ENCODE data around the gene TUFT1. TPM values are rescaled to one million over a fixed set of nuclear protein-coding genes. Genes with fewer than 3 reads are reported as not detected.
A peak's percentile ranks its signal among the peaks of the same experiment; 100 is the strongest.

TUFT1 gene
- total RNA-seq, 2 donors from 2014 or later = 12.7 to 18.3 TPM

DNA sequence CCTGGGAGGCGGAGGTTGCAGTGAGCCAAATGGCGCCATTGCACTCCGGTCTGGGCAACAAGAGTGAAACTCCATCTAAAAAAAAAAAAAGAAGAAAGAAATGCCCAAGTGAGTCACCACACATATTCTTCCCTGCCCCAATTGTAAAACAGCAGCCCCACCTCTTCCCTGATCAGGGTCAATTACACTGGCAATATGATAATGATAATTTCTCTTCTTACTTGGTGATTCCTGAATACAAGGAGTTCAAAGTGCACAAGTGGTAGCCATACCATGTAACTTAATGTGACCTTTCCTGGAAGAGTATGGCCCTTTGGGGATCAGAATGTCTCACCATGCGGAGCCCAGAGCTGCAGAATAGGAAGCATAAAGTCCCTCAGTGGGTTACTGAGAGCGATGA lies 40.7 kb upstream of the TUFT1 start:
- peaks cover 36% of the 10 kb centered on the region for H3K4me1 Mint-ChIP-seq
- WGBS, 2 experiments (ENCODE audit: insufficient coverage in 1 of 2, insufficient read length in 1 of 2) = 97 to 98% methylated on average over 3 to 5 of the region's 5 CpGs
- no peak overlapping the region for H3K27ac Mint-ChIP-seq
- no peak for DNase-seq
- TF ChIP-seq, protein P1, sequence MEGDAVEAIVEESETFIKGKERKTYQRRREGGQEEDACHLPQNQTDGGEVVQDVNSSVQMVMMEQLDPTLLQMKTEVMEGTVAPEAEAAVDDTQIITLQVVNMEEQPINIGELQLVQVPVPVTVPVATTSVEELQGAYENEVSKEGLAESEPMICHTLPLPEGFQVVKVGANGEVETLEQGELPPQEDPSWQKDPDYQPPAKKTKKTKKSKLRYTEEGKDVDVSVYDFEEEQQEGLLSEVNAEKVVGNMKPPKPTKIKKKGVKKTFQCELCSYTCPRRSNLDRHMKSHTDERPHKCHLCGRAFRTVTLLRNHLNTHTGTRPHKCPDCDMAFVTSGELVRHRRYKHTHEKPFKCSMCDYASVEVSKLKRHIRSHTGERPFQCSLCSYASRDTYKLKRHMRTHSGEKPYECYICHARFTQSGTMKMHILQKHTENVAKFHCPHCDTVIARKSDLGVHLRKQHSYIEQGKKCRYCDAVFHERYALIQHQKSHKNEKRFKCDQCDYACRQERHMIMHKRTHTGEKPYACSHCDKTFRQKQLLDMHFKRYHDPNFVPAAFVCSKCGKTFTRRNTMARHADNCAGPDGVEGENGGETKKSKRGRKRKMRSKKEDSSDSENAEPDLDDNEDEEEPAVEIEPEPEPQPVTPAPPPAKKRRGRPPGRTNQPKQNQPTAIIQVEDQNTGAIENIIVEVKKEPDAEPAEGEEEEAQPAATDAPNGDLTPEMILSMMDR (conservative IDR thresholded peaks at IDR 0.05) = no peak
- Histone ChIP-seq H3K27ac (ENCODE audit: low read depth, low read length) (no peak overlapping the region), H3K9ac (ENCODE audit: extremely low read depth, low read length, poor library complexity, severe bottlenecking) (no peak overlapping the region), H3K4me1 (ENCODE audit: control insufficient read depth, insufficient read depth, low read length) (peaks cover 15% of the 10 kb centered on the region), H3K4me3 (ENCODE audit: low read length) (no peak overlapping the region), H3K27me3 (ENCODE audit: control insufficient read depth, insufficient read depth, low read length, poor library complexity, severe bottlenecking) (no peaks in the 10 kb centered on the region), H3K9me3 (ENCODE audit: control insufficient read depth, low read length) (no peaks in the 10 kb centered on the region), H3K36me3 (ENCODE audit: control insufficient read depth, insufficient read depth, low read length) (no peaks in the 10 kb centered on the region)
- peaks cover 3% of the 10 kb centered on the region for H3K27me3 Mint-ChIP-seq (ENCODE audit: insufficient read depth)
- H3K36me3 Mint-ChIP-seq (ENCODE audit: low read depth) = no peaks in the 10 kb centered on the region
- no peak overlapping the region for H3K4me3 Mint-ChIP-seq
- no peaks in the 10 kb centered on the region for H3K9me3 Mint-ChIP-seq

DNA sequence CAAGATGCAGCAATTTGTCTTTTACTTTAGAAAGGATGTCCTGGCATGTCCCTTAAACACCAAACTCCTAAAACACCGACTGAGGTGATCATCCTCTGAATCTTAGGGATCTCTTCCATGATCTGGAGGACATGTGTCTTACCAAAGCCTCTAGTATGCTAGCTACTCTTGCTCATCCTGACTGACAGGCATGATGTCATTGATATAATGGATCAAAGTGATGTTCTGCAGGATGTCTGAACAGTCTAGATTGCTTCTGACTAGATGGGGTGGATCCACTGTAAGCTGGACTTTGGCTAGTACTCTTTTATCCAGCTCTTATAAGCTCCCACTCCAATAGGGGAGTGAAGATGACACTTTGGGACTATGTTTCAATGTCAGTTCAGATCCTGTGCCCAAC lies 40.2 kb upstream of the TUFT1 start:
- TF ChIP-seq, protein P1 (conservative IDR thresholded peaks at IDR 0.05) = no peak
- H3K27ac Mint-ChIP-seq = no peak overlapping the region
- Histone ChIP-seq H3K27ac (ENCODE audit: low read depth, low read length) (no peak overlapping the region), H3K4me3 (ENCODE audit: low read length) (no peak overlapping the region), H3K27me3 (ENCODE audit: control insufficient read depth, insufficient read depth, low read length, poor library complexity, severe bottlenecking) (no peaks in the 10 kb centered on the region), H3K36me3 (ENCODE audit: control insufficient read depth, insufficient read depth, low read length) (no peaks in the 10 kb centered on the region), H3K9ac (ENCODE audit: extremely low read depth, low read length, poor library complexity, severe bottlenecking) (no peak overlapping the region), H3K4me1 (ENCODE audit: control insufficient read depth, insufficient read depth, low read length) (peaks cover 15% of the 10 kb centered on the region), H3K9me3 (ENCODE audit: control insufficient read depth, low read length) (no peaks in the 10 kb centered on the region)
- no peak for DNase-seq
- peaks cover 3% of the 10 kb centered on the region for H3K27me3 Mint-ChIP-seq (ENCODE audit: insufficient read depth)
- no peak overlapping the region for H3K4me3 Mint-ChIP-seq
- no peaks in the 10 kb centered on the region for H3K9me3 Mint-ChIP-seq
- H3K36me3 Mint-ChIP-seq (ENCODE audit: low read depth) = no peaks in the 10 kb centered on the region
- peaks cover 35% of the 10 kb centered on the region for H3K4me1 Mint-ChIP-seq
- 84 to 88% methylated on average over 1 of the region's 1 CpG for WGBS, 2 experiments (ENCODE audit: insufficient coverage in 1 of 2, insufficient read length in 1 of 2)

GRCh38 chr1:151501474-151501873 lies 38.6 kb upstream of the TUFT1 start:
- TF ChIP-seq, protein P1 (conservative IDR thresholded peaks at IDR 0.05) = peak; percentile 65
- Histone ChIP-seq H3K4me1 (ENCODE audit: control insufficient read depth, insufficient read depth, low read length) (peaks cover 15% of the 10 kb centered on the region), H3K9me3 (ENCODE audit: control insufficient read depth, low read length) (no peaks in the 10 kb centered on the region), H3K27me3 (ENCODE audit: control insufficient read depth, insufficient read depth, low read length, poor library complexity, severe bottlenecking) (no peaks in the 10 kb centered on the region), H3K27ac (ENCODE audit: low read depth, low read length) (no peak overlapping the region), H3K4me3 (ENCODE audit: low read length) (no peak overlapping the region), H3K36me3 (ENCODE audit: control insufficient read depth, insufficient read depth, low read length) (no peaks in the 10 kb centered on the region), H3K9ac (ENCODE audit: extremely low read depth, low read length, poor library complexity, severe bottlenecking) (no peak overlapping the region)
- DNase-seq = peak; percentile 50
- peaks cover 3% of the 10 kb centered on the region for H3K27me3 Mint-ChIP-seq (ENCODE audit: insufficient read depth)
- H3K9me3 Mint-ChIP-seq = no peaks in the 10 kb centered on the region
- H3K4me1 Mint-ChIP-seq = peaks cover 26% of the 10 kb centered on the region
- no peaks in the 10 kb centered on the region for H3K36me3 Mint-ChIP-seq (ENCODE audit: low read depth)
- 73 to 78% methylated on average over 3 to 10 of the region's 10 CpGs for WGBS, 2 experiments (ENCODE audit: insufficient coverage in 1 of 2, insufficient read length in 1 of 2)
- no peak overlapping the region for H3K4me3 Mint-ChIP-seq
- no peak overlapping the region for H3K27ac Mint-ChIP-seq

Measured in endodermal cell (in vitro differentiated cells).